Urinary bladder (tissue), 4 donors: ENCODE data around the gene NTNG1. TPM values are rescaled to one million over a fixed set of nuclear protein-coding genes. Genes with fewer than 3 reads are reported as not detected.
A peak's percentile ranks its signal among the peaks of the same experiment; 100 is the strongest.

ENCODE experiments used
- DNase-seq: peaks from one replicate; pipeline ENCODE4 v3.0.0-alpha.2; 2015; ENCODE audit errors: extremely low spot score
- H3K27ac ChIP-seq: one replicate; pipeline ENCODE4 v1.5.1; 2013; ENCODE audit warnings: low read depth, mild to moderate bottlenecking, moderate library complexity
- H3K36me3 ChIP-seq: one replicate; pipeline ENCODE4 v1.6.1; 2013; ENCODE audit warnings: mild to moderate bottlenecking, moderate library complexity; ENCODE audit not compliant: insufficient read depth
- H3K4me1 ChIP-seq: one replicate; pipeline ENCODE4 v1.6.1; 2013; ENCODE audit warnings: mild to moderate bottlenecking, moderate library complexity; ENCODE audit not compliant: insufficient read depth
- H3K4me3 ChIP-seq: one replicate; pipeline ENCODE4 v1.5.1; 2013; ENCODE audit warnings: low read depth, low read length
- WGBS: extraction: QIAGEN DNeasy Blood & Tissue Kit; methylation state at CpG from one replicate; pipeline ENCODE4 v1.1.7; 2013; 5-methylcytosine and 5-hydroxymethylcytosine counted together
- polyA plus RNA-seq: library from polyadenylated mRNA; stranded (reverse); fragments of 200-250 nt; gene quantifications from one replicate; pipeline ENCODE4 v1.2.3, GENCODE V29; 2013
- total RNA-seq: library from RNA; depleted of rRNA; stranded (reverse); fragments of >200 nt; gene quantifications from one replicate; pipeline ENCODE4 v1.2.3, GENCODE V29; 2014
- donor health status: healthy with polysubstance abuse.
- donor health status: healthy.

NTNG1 gene
- total and polyA plus RNA-seq, 2 donors = 12.1 to 24.4 TPM

DNA sequence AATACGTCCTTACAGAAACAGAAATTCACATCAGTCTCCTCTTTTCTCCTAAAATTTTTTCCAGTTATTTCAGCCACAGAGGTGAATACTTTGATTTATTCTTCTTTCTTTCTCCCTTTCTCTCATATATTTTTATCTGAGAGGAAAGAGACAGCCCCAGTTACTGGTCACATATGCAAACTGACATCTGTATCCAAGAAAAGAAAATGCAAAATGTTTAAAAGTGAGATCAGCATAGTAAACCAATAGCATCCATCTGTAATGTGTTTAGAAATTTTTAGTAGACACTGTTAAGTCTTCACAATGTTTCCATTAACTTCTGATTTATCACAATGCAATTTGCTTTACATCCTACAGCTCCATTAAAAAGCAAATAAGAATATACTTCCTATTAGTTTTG is 53.5 kb downstream of the NTNG1 start:
- 85% methylated on average over 1 of the region's 1 CpG for whole genome bisulfite sequencing
- H3K36me3 ChIP-seq = no peaks in the 10 kb centered on the region
- H3K27ac ChIP-seq = no peak overlapping the region
- no peaks in the 10 kb centered on the region for H3K4me1 ChIP-seq
- no peak overlapping the region for H3K4me3 ChIP-seq
- DNase-seq = no peak

DNA sequence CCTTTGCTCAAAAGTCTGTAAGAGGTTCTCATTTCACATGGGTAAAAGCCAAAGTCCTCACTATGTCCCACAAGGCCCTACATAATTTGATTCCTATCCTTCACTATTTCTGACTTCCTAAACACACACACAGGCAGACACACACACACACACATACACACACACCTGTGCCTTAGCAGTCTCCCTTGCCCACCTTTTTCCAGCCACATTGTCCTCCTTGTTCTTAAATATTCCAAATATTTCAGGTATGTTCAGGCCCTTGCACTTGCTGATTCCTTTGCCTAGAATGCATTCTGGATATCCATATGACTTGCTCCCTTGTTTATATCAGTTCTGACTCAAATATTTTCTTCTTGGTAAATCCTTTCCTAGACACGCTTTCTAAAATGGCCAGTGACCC is 54.6 kb downstream of the NTNG1 start:
- H3K36me3 ChIP-seq = no peaks in the 10 kb centered on the region
- 78% methylated on average over 1 of the region's 1 CpG for WGBS
- H3K4me1 ChIP-seq = no peaks in the 10 kb centered on the region

DNA sequence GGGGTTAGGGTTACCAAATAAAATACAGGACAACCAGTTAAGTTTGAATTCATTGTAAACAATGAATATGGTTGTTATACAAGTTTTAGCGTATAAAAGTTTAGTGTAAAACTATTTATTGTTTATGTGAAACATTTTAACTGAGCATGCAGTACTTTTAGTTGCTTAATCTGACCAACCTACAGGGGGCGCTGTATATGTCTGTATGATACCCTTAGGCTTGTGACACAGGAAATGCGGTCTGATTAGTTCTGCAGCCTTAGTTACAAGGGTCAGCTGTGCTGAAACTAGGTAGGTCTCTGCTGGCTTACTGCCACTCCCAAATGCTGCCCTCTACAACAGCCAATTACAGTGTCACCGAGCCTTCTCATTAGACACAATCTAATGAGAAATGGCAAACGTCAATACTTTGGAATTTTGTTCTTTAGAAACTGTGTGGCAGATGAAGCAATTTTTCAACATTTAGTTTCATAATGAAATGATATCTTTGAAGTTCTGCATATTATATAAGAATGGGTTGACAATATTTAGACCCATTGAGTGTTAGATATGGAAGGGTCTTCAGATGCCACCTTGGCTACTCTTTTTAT is 56.2 kb downstream of the NTNG1 start:
- H3K27ac ChIP-seq = no peak overlapping the region
- no peaks in the 10 kb centered on the region for H3K4me1 ChIP-seq
- H3K36me3 ChIP-seq = no peaks in the 10 kb centered on the region
- no peak overlapping the region for H3K4me3 ChIP-seq
- no peak for DNase-seq
- 63% methylated on average over 5 of the region's 5 CpGs for WGBS

More for the DNA sequence above, 54.6 kb downstream of the NTNG1 start:
- Histone ChIP-seq H3K27ac (no peak overlapping the region), H3K4me3 (no peak overlapping the region)
- DNase-seq = no peak

DNA sequence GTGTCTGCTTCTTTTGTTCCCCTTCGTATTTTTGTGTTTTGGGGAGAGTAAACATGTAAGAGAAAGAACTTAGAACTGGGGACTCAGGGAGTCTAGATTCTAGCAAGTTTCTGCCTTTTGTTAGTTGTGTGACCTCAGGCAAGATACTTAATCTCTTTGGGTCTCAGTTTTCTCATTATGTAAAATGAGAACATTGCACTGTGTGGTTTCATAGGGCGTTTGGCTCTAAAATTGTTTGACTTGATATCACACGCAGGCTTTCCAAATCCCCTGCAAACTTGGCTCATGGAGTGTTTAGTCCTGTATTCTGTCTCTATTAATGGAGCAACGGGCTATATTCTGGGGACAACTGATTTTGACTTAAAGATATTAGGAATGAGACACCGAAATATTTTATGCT is 57.7 kb downstream of the NTNG1 start:
- Histone ChIP-seq H3K36me3 (no peaks in the 10 kb centered on the region), H3K4me3 (no peak overlapping the region), H3K4me1 (no peaks in the 10 kb centered on the region), H3K27ac (no peak overlapping the region)
- 24% methylated on average over 5 of the region's 5 CpGs for WGBS
- DNase-seq = peak; percentile 2

DNA sequence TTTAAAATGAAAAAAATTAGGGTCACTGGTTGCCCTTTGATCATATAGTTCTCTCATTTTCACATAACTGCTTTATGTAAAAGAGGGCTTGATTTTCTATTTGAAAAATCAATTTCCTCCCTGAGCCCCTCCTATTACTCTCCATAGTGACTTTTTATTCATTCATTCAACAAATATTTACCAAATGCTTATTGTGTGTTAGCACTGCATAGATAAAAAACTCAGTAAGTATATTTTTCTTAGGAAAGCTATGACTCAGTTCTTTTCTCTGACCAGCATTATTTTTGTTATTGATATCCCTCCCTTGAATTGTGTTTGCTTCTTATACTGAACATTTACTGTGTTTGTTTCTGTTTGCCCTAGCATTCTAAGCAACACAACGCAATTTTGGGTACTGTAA is 59.8 kb downstream of the NTNG1 start:
- H3K4me3 ChIP-seq = no peak overlapping the region
- no peak overlapping the region for H3K27ac ChIP-seq
- no peaks in the 10 kb centered on the region for H3K4me1 ChIP-seq
- H3K36me3 ChIP-seq = no peaks in the 10 kb centered on the region
- no peak for DNase-seq
- 97% methylated on average over 1 of the region's 1 CpG for WGBS

DNA sequence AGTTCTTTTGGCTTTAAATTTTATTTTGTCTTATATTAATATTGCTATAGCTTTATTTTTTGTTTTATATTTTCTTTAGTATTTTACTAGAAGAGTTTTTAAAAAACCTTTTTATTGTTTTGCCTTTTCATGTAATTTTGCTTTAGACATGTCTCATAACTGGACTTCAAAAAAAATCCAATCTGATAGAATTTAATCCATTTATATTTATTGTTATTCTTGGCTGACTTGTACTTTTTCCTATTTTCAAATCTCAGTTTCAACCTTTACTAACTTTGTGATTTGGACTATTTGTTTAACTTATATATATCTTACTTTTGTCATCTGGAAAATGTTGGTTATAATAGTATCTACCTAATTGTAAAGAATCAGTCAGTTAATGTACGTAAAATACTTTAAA is 61.2 kb downstream of the NTNG1 start:
- no peaks in the 10 kb centered on the region for H3K4me1 ChIP-seq
- no peak for DNase-seq
- WGBS = 94% methylated on average over 1 of the region's 1 CpG
- no peaks in the 10 kb centered on the region for H3K36me3 ChIP-seq
- no peak overlapping the region for H3K4me3 ChIP-seq
- H3K27ac ChIP-seq = no peak overlapping the region

DNA sequence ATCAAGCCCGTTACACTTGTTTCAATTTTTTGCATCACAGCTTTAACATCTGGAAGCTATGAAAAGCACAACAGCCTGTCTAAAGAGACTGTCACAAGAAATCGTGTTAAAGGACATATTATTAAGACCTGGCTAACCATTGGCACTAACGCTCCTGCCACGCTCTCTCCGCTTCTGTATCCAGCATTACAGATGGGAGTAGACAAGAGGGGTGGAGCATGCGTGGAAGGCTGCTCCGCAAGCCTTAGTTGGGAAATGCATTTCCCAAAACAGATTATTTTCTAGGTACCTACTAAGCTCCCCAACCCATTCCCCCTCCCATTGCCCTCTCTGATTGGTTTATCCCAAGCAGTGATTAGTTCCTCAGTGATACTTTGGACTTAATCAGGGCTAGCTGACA is 72.4 kb downstream of the NTNG1 start:
- Histone ChIP-seq H3K27ac (no peak overlapping the region), H3K36me3 (no peaks in the 10 kb centered on the region), H3K4me3 (no peak overlapping the region), H3K4me1 (no peaks in the 10 kb centered on the region)
- WGBS = 90% methylated on average over 7 of the region's 7 CpGs
- no peak for DNase-seq

DNA sequence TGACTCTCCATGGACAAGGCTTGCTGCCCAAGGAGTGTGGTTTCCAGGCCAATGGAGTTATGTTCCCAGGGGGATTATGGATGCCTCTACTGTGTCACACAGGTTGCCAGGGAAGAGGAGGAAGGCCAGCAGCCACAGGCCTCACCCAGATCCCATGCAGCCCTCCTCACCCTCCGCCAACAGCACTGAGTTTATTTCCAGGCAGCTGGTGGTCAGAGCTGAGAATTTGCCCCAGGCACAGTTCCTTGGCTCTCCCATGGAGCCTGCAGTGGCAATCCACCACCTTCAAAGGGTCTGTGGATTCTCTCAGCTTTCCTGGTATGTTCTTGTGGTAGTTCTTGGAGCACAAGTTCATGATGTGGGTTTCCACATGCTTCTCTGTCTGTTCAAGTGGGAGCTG is 79.2 kb downstream of the NTNG1 start:
- no peaks in the 10 kb centered on the region for H3K36me3 ChIP-seq
- 97% methylated on average over 1 of the region's 1 CpG for WGBS
- no peak overlapping the region for H3K27ac ChIP-seq
- H3K4me1 ChIP-seq = no peaks in the 10 kb centered on the region
- DNase-seq = no peak
- H3K4me3 ChIP-seq = no peak overlapping the region

DNA sequence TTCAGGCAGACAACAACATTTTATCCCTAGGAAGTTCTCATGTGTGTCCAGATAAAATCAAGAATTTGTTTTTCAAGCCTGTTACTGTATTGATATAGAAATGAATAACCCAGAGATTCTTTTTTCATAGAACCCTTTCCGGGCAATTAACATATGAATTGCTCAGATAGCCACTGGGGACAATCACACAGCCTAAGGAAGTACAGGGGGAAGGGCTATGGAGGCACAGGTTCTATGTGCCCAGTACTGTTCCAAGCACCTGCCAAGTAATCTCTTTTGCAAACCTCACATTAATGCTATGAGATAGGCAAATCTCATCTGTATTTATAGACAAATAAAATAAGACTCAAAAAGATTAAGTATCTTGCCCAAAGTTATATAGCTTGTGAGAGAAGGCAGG is 84.9 kb downstream of the NTNG1 start:
- no peak overlapping the region for H3K27ac ChIP-seq
- DNase-seq = no peak
- H3K4me3 ChIP-seq = no peak overlapping the region
- no peaks in the 10 kb centered on the region for H3K4me1 ChIP-seq
- H3K36me3 ChIP-seq = no peaks in the 10 kb centered on the region
- 93% methylated on average over 1 of the region's 1 CpG for WGBS

DNA sequence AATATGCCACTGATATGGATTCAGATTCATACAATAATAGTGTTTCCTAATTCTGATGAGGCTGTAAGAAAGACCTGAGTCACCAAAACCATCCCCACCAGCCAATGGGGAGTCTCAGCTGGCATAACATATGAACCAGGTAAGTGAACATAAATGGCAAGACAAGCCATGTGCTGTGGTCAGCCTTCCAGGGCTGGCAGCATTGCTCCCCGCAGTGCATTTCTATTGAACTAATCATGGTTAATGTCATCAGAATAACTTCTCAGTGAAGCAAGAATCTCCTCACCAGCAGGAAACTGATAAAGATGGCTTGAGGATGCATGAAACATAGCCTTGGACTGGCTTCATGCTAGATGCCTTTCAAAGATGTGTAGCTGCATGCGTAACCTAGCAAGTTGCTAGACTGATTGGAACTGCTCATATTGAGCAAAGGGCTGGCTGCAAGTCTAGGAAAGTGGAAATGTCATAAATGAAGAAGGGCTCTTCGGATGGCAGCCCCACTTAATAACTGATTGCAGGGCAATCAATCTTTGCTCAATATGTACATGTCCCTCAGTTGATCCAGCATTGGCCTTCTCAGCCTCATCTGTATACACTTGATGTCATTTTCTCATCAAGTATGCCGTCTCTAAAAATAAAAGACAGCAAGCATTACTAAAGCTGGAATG is 88.0 kb downstream of the NTNG1 start:
- H3K4me1 ChIP-seq = no peaks in the 10 kb centered on the region
- no peak for DNase-seq
- no peaks in the 10 kb centered on the region for H3K36me3 ChIP-seq
- H3K27ac ChIP-seq = no peak overlapping the region
- H3K4me3 ChIP-seq = no peak overlapping the region
- WGBS = 85% methylated on average over 4 of the region's 4 CpGs

DNA sequence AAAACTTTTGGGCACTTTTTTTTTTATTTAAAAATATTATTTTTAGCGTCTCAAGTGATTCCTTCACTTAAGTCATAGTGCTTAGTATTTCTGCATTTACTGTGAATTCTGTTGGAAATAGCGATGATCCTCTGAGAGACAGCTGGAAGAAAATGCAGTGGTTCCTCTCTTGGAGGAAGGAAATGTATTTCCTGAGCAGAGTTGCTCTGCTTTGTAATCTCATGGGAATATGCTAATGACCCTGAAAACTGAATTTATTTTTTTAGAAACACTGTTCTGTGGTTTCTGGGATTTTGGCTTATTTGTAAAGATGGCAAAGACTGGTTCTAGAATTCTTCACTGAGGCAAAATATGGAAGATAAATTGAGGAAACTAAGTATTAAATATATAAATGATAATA is 88.9 kb downstream of the NTNG1 start:
- no peaks in the 10 kb centered on the region for H3K4me1 ChIP-seq
- WGBS = 78% methylated on average over 2 of the region's 2 CpGs

DNA sequence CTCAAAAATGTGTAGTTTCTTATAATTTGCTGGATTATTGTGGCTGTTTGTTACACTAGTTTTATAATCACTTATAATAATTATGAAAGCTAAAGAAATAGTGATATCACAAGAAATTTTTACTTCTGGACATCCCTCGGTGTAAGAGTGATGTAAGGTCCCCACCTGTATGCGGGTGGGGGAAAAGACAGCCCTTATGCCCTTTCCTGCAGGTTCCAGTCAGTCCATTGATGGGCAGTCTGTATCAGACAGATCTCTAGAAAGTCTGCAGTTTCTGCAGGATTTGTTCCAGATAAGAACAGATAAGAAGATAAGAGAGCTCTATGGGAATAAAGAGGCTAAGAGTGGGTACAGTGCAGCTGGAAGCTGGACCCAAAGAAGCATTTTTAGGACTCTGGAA is 89.3 kb downstream of the NTNG1 start:
- DNase-seq = no peak
- H3K4me3 ChIP-seq = no peak overlapping the region
- WGBS = 93% methylated on average over 2 of the region's 2 CpGs
- H3K4me1 ChIP-seq = no peaks in the 10 kb centered on the region
- H3K36me3 ChIP-seq = no peaks in the 10 kb centered on the region
- H3K27ac ChIP-seq = no peak overlapping the region

More for the DNA sequence above, 88.9 kb downstream of the NTNG1 start:
- no peak overlapping the region for H3K4me3 ChIP-seq
- no peak overlapping the region for H3K27ac ChIP-seq
- no peak for DNase-seq
- H3K36me3 ChIP-seq = no peaks in the 10 kb centered on the region

DNA sequence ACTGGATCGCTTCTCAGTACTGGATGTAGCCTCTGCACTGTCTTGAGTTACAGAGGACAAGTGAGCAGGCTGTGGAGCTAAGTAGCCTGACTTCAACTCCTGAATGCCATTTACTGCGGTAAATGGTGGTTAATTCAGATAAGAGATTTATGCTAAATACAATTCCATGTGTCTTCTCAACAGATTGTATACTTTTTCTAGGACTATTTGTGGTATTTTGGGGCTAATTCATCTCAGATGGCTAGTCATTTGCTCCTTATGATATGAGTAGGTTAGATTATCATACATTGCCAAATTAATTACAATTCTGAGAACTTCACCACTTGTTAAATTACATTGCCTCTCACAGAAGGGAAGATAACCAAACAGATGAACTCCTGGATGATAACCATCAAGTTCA is 90.5 kb downstream of the NTNG1 start:
- no peaks in the 10 kb centered on the region for H3K4me1 ChIP-seq
- 94% methylated on average over 2 of the region's 2 CpGs for WGBS
- no peak overlapping the region for H3K27ac ChIP-seq
- no peaks in the 10 kb centered on the region for H3K36me3 ChIP-seq
- H3K4me3 ChIP-seq = no peak overlapping the region
- no peak for DNase-seq

DNA sequence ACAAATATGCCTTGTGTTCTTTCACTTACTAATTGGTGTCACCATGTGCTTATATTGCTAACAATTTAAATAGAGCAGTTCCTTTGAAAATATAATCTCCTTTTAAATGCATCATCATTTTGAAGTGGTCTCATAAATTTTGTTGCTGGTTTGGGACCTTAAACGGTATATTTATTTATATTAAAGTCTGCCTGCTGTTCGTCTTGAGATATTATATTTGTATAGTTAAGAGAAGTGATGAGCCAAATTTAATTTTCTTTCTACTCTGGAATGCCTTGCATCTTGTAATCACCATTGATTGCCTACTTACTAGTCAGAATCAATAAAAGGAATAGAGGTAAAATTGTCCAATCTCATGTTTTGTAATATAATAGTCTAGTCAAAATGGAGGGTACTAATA is 91.6 kb downstream of the NTNG1 start:
- H3K4me3 ChIP-seq = no peak overlapping the region
- H3K36me3 ChIP-seq = no peaks in the 10 kb centered on the region
- WGBS = 38% methylated on average over 2 of the region's 2 CpGs
- H3K27ac ChIP-seq = no peak overlapping the region
- DNase-seq = no peak
- H3K4me1 ChIP-seq = no peaks in the 10 kb centered on the region
